HL-60 (cell line): ENCODE data around the gene DDIT3.

ENCODE experiments used
- DNase-seq, 2 experiments: peaks; one replicate each; pipeline ENCODE4 v3.0.0-alpha.2; 2010 to 2020; ENCODE audit warnings: low read depth in 1 of 2, low spot score in 1 of 2
- H3K27ac ChIP-seq: fragments of 250-450 bp; sonication (Bioruptor Pico); replicated peaks from 2 replicates; pipeline ENCODE4 v1.5.1; 2020; ENCODE audit warnings: mild to moderate bottlenecking, moderate library complexity
- H3K27me3 ChIP-seq: fragments of 250-450 bp; sonication (Bioruptor Pico); 2 replicates; pipeline ENCODE4 v1.5.1; 2021; ENCODE audit warnings: mild to moderate bottlenecking, moderate library complexity; ENCODE audit not compliant: insufficient read depth, poor library complexity, severe bottlenecking
- H3K4me3 ChIP-seq: replicated peaks from 2 replicates; pipeline ENCODE4 v1.5.1; 2011; ENCODE audit warnings: mild to moderate bottlenecking, control low read depth, low read length; ENCODE audit not compliant: insufficient read depth
- CTCF ChIP-seq: IDR thresholded peaks from one replicate; pipeline ENCODE4 v1.5.1; 2011; ENCODE audit warnings: low read length, control low read depth, inconsistent platforms; ENCODE audit not compliant: insufficient read depth
- GABPA ChIP-seq: IDR thresholded peaks from 2 replicates; pipeline ENCODE4 v1.6.1; 2012; ENCODE audit warnings: low read depth
- POLR2AphosphoS5 ChIP-seq: IDR thresholded peaks from 2 replicates; pipeline ENCODE4 v1.6.1; 2012; ENCODE audit warnings: low read depth
- REST ChIP-seq: IDR thresholded peaks from 2 replicates; pipeline ENCODE4 v1.6.1; 2012; ENCODE audit warnings: low read depth; ENCODE audit not compliant: insufficient replicate concordance
- SPI1 ChIP-seq: IDR thresholded peaks from 2 replicates; pipeline ENCODE4 v1.6.1; 2012; ENCODE audit warnings: low read depth, mild to moderate bottlenecking, borderline replicate concordance

The DDIT3 gene

DNA sequence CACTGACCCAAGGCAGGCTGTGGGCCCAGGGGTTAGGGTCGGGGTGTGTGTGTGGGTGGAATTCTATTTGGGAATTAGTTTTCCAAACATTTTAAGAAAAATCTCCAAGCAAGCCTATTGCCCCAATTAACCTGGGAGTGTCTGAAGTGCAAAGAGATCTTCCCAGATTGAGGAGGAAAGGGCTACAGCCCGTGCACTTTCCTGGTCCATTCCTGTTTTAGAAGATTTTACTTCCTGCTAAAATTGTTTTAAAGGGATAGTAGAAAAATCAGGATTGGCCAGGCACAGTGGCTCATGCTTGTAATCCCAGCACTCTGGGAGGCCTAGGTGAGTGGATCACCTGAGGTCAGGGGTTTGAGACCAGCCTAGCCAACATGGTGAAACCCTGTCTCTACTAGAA is 21.4 kb upstream of the DDIT3 start:
- Histone ChIP-seq H3K27me3 (no peaks in the 10 kb centered on the region), H3K4me3 (no peak overlapping the region), H3K27ac (no peak overlapping the region)
- TF ChIP-seq POLR2AphosphoS5 (no peak), GABPA (no peak), SPI1 (no peak), REST (no peak), CTCF (no peak)
- no peak for DNase-seq

DNA sequence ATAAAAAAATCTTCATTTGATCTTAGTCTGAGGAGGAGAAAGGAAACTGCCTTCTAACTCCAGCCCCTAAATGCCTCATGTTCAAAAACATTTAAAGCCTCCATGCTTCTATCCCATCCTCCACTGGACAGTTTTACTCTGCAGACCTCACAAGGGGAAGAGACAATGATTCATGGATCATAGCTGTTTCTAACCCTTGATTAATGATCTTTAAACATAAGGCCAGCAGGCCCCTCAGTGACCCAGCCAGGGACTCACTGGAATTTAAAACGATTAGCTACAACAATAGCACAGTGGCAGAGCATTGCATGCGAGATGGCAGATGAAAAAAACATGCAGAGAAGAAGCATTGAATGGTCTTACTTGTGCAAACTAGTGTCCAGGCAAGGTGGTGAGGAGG is 20.7 kb upstream of the DDIT3 start:
- H3K4me3 ChIP-seq = no peak overlapping the region
- H3K27ac ChIP-seq = no peak overlapping the region
- H3K27me3 ChIP-seq = no peaks in the 10 kb centered on the region
- TF ChIP-seq POLR2AphosphoS5 = no peak
- no peak for TF ChIP-seq CTCF
- no peak for TF ChIP-seq GABPA
- no peak for TF ChIP-seq SPI1
- TF ChIP-seq REST = no peak
- no peak for DNase-seq

- H3K27ac ChIP-seq = no peak overlapping the region
- H3K4me3 ChIP-seq = no peak overlapping the region
- no peaks in the 10 kb centered on the region for H3K27me3 ChIP-seq
- no peak for TF ChIP-seq POLR2AphosphoS5
- TF ChIP-seq CTCF = no peak
- TF ChIP-seq REST = no peak
- DNase-seq = no peak
Measured at GRCh38 chr12:57539134-57539768, 18.9 kb upstream of the DDIT3 start.
